GM12872 (cell line): ENCODE measurements around the gene FZD2.
A peak's percentile ranks its signal among the peaks of the same experiment; 100 is the strongest.

ENCODE experiments used
- TF ChIP-seq, protein P1 (sequence below): IDR thresholded peaks from 3 replicates; pipeline ENCODE4 v1.5.1; 2011; ENCODE audit warnings: low read depth, mild to moderate bottlenecking, low read length, moderate library complexity; ENCODE audit not compliant: insufficient read depth

FZD2 gene

DNA sequence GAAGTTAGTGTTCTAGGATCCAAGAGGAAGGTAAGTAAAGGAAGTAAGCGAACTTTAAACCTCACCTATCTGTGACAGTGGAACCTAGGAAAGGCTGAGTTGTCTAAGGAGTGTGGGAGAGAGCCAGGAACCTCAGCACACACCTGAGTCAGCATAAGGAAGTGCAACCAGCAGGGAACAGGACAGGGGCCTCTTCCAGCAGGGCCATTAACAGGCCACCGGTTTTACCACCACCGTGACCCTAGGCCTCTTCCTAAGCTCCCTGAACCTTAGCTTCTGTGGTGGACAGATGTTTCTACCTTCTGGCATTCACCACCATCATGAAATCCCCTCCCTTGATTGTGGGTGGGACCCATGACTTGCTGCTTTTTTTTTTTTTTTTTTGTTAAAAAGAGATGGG lies 27.4 kb upstream of the FZD2 start:
- TF ChIP-seq, protein P1, sequence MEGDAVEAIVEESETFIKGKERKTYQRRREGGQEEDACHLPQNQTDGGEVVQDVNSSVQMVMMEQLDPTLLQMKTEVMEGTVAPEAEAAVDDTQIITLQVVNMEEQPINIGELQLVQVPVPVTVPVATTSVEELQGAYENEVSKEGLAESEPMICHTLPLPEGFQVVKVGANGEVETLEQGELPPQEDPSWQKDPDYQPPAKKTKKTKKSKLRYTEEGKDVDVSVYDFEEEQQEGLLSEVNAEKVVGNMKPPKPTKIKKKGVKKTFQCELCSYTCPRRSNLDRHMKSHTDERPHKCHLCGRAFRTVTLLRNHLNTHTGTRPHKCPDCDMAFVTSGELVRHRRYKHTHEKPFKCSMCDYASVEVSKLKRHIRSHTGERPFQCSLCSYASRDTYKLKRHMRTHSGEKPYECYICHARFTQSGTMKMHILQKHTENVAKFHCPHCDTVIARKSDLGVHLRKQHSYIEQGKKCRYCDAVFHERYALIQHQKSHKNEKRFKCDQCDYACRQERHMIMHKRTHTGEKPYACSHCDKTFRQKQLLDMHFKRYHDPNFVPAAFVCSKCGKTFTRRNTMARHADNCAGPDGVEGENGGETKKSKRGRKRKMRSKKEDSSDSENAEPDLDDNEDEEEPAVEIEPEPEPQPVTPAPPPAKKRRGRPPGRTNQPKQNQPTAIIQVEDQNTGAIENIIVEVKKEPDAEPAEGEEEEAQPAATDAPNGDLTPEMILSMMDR, result no peak

DNA sequence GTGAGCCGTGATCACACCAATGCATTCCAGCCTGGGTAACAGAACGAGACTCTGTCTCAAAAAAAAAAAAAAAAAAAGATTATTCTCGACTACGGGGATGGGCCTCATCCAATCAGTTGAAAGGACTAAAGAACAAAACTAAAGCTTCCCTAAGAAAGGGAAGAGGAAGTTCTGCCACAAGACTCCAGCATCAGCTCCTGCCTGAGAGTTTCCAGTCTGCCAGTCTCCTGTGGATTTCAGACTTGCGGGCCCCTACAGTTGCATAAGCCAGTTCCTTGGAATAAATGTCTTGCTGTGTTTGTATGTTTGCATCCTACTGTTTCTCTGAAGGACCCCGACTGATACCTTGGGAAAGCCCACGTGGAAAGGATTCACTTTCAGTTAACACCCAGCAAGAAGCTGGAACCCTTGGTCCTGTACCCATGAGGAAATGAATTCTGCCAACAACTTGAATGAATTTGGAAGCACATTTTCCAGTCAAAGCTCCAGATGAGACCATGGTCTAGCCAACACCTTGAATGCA lies 26.3 kb upstream of the FZD2 start:
- TF ChIP-seq, protein P1, result no peak

DNA sequence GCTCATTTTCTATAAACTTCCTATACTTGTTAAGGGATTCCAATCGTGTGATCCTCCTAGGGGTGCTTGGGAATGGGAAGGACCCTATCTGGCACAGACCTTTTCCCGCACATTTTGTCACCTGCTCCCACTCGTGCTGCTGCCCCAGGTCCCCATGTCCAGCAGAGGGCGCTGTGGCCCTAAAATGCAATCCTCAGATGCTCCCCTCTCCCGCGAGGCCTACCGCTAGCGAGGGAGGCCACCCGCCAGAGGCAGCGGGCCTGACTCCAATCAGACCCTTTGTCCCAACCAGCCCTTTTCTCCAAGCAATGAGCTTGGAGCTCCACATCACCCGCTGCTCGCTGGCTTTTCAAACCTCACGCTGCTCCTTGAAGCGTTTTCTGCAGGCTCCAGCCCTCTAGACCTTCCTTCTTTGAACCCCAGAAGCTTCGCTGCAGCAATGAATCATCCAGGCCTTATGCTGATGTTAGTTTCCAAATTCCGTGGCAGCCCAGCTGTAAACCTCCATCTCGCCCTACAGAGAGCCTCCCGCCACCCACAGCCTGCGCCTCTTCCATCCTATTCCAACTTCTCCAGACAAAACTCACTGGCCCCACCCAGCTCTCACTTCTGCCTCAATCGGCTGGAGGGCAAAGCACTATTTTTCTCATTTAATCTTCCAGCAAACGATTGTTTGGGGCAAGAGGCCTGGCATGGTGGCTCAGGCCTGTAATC lies 23.6 kb upstream of the FZD2 start:
- TF ChIP-seq, protein P1, result peak; percentile 97

DNA sequence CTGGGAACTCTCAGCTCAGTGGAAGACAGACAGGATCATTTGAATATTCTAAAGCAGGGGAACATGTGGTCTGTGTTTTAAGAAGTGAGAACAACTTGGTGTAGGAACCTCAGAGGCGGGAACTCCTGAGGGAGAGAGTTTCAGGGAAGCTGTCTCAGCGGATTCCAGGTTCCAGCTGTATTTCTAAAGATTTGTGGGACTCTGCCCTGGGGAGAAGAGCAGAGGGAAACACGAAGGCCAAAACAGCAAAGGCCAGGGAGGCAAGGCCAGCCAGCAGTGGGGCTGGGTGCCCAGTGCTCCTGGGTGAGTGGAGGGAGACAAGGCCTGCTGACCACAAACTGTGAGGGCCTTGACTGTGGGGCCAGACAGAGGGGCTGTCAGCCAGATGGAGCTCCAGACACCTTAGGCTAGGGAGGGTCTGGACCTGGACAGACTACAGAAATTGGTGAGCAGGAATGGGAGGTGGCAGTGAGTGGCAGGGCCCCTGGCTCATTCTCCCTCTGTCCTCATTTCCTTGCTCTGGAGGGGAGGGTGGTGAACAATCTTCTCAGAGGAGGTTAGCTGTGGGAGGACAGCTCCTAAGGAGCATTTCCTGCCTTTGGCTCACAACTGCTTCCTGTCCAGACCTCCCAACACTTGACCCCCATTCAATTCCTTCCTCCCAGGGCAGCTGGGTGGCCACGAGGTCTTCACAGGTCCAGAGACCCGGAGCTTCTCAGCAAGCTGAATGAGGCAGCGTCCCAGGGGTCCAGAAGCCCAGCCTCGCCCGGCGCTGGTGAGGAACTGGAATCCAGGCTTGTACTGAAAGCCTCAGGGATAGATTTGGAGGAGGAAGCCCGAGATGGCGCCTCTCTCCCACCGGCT lies 21.0 kb upstream of the FZD2 start:
- TF ChIP-seq, protein P1, result no peak

DNA sequence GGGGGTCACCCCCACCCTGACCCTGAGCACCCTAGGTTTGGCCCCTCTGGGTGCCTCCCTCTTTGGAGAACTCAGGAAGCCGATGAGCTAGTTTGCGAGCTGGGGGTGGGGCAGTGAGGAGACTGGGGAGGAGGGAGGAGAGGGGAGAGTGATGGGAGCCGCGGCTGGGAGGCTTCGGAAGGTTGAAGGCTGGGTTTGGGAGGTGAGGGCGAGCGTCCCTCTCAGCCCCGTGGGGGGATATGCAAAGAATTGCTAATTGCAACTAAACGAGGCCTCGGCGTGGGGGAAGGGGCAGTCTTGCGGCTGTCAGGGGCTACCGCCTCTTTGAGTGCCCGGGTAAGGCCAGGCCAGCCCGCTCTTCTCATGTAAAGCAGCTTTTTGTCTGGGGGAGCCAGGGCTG lies 17.6 kb upstream of the FZD2 start:
- TF ChIP-seq, protein P1, result no peak

DNA sequence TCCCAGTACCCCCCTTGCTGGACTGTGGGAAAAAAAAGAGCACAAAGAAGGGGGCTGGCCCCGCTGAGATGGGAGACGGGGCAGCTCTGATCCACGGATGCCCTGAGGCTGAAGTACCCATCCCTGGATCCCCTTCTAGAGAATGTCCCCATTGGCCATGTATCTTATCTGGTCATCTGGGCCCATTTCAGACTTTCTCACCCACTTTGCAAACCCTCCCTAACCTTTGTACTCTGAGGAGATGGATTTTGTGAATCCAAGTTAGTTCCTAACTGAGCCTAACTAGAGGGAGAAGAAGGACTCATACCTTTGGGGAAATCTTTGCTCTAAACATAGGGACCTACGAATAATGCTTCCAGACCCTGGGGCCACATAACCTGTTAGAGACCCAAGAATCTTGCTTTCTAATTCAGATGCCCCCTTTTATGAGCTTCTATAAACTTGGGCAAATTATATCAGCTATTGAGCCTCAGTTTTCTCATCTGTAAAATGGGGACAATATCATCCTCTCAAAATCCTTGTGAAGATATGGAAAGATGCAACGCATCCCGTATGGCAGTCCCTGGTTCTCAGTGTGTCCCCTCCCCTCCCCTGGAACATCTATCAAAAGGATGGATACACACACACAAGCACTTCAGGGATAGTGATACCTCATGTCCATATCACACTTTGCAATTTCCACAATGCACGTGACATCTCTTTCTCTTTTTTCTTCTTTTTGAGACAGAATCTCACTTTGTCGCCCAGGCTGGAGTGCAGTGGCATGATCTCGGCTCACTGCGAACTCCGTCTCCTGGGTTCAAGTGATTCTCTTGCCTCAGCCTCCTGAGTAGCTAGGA lies 16.8 kb upstream of the FZD2 start:
- TF ChIP-seq, protein P1, result no peak
